Measurements from ENCODE around the gene CYP2W1.
A peak's percentile ranks its signal among the peaks of the same experiment; 100 is the strongest.
"Not testable (repeated sequence)": the region's sequence is repeated elsewhere in the genome, so short reads cannot be mapped to it uniquely, and the experiment has no call there.

The CYP2W1 gene

GRCh38 chr7:1028775-1029636, 46.0 kb downstream of the CYP2W1 start:
- DNase-seq (ENCODE audit: low spot score) = peak; percentile 66

- DNase-seq (ENCODE audit: low spot score) = no peak
Observed at GRCh38 chr7:1029637-1030443, 46.9 kb downstream of the CYP2W1 start.

GRCh38 chr7:1030444-1031070, 47.6 kb downstream of the CYP2W1 start:
- DNase-seq (ENCODE audit: low spot score) = no peak

GRCh38 chr7:1031716-1032455, 48.9 kb downstream of the CYP2W1 start:
- DNase-seq (ENCODE audit: low spot score) = no peak

GRCh38 chr7:1032536-1033181, 49.7 kb downstream of the CYP2W1 start:
- DNase-seq (ENCODE audit: low spot score) = no peak

GRCh38 chr7:1033546-1034145, 50.7 kb downstream of the CYP2W1 start:
- peak; percentile 67 for DNase-seq (ENCODE audit: low spot score)

- not testable (repeated sequence) for DNase-seq (ENCODE audit: low spot score)
Observed at GRCh38 chr7:1034769-1035168, 51.8 kb downstream of the CYP2W1 start.

- not testable (repeated sequence) for DNase-seq (ENCODE audit: low spot score)
Observed at GRCh38 chr7:1036164-1036928, 53.4 kb downstream of the CYP2W1 start.
